ENCODE data around the gene ZNF354C.

Gene ZNF354C

DNA sequence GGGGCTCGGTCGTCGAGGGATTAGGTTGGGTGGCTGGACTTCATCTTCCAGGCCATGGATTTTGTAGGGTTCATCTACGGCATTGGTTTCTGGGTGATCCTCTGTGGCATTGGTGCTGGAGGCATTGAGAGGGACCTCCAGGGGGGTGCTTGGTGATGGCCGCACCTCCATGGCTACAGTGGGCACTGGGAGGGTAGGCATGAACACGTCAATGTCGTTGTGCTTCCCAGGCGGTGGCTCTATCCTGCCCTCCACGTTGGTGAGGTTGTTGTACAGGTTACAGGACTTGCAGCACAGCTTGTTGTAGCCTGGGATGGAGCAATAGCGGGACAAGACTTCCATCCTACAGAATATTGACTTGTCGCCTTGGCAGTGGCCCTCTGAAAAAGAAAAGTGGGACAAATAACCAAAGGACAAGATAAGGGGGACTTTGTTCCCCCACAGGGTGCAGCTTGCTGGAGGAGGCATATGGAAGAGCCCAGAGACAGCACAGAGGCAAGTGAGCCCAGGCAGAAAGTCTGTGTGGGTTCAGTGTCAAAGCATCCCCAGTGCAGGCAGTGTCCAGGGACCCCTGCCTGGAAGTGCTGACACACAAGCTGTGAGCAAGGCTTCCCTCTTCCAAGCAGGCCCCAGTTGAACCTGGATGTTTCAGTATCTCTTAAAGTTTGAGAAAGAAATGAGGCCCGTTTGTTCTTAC, 53.9 kb downstream of the ZNF354C start:
- DNase-seq, result no peak

DNA sequence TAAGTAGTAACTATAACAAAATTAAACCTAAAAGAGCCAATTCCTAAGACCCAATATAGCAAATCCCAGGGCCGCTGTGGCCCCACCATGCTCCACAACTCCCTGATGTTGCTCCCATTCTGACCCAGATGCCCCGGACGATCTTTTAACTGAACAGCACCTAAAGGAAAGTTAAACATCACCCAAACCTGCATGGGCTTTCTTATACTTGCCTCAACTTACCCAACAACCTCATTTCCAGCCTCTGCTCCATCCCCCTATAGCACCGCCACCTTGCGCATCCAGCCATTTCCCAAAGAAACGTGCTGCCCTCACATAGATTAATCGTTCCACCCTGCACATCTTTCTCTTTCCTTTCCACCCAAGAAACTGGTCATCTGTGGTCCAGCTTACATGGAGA, 54.6 kb downstream of the ZNF354C start:
- DNase-seq, result no peak

DNA sequence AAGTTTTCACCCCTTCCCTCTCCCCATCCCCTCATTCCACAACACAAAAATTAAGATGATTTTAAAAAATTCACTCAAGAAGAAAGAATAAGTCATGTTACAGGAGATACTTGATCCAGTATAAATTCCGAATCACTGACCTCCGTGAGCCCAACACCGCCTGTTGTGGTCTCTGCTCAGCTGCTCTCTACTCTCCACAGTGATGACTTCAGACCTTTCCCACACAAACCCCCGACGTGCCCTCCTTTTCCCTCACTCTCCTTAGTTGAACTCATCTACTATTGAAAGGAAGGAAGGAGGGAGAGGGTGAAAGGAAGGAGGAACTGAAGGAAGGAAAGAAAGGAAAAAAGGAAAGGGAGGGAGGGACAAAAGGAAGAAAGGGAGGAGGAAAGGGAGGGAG, 55.1 kb downstream of the ZNF354C start:
- DNase-seq, result no peak

DNA sequence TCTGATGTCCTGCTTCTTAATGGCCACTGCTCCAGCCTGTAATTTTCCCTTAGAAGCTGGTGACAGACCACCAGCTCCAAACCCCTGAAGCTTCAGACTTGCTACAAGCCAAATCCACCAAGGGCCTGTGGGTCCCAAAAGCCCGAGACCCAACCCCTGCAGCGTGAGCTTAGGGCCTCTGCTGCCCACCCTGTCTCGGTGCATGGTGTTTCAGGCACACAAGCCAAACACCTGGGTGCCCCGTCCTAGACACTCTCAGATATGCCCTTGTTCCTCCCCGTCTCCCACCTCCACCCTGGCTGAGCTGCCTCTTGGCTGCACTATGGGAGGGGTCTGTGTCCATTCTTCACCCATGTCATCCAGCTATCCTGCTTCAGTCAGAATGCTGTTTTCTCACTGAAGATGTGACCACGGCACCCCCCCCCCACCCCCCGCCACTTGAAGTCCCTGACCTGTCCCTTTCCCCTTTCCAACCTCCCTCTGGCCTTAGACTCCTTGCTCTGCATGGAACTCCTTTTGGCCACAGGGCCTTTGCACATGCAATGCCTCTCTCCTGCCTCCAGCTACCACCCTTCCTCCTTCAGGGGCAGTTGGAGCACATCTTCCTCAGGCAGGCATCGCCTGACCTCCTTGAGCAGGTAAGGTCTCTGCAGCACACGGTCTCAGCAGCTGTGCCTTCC, 55.8 kb downstream of the ZNF354C start:
- no peak for DNase-seq

DNA sequence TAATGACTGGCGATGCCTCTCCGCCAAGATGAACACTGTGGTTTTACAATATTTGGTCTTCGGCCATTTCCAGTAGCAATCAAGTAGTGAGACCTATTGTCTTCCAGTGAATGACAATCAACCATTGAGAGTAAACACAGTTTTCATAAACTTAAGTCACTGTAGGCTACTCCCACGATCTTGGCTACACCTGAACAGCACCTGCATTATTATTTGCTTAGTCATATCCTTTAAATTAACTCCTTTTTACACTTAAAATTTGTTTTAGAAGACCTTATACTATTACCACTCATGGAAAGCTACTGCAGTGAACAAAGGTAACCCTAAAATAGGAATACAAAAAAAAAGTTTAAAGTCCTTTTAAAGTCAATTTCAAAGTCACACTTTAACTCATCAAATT, 58.2 kb downstream of the ZNF354C start:
- no peak for DNase-seq

DNA sequence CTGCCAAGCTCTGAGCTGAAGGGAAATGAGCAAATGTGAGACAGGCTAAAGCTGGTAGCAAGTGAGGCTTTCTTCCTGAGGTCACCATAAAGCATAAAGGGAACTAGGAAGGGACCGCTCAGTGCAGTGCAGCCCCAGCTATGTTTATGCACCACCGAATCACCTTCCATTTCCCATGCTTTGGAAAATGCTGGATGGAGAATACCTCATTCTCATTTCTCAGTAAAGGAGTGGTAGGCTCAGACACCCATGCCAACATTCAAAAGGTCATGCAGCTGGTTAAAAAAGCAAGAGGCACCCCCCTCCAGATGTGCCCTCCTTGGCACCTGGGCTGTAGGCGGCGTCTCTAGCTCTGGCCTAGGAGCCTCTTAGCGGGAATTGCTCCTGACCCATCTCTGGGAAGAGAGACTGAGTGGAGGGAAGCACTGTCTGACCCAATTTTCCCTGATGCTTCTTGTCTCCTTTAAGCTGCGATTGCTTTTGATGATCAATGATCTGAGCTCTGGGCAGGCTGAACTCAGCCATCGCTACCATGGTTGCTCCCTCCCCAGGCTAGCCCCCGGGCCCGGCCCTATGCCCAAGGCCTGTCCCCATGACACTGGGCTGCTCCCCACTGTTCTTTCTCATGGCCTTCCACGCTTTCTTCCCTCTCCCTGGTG, 58.7 kb downstream of the ZNF354C start:
- no peak for DNase-seq

DNA sequence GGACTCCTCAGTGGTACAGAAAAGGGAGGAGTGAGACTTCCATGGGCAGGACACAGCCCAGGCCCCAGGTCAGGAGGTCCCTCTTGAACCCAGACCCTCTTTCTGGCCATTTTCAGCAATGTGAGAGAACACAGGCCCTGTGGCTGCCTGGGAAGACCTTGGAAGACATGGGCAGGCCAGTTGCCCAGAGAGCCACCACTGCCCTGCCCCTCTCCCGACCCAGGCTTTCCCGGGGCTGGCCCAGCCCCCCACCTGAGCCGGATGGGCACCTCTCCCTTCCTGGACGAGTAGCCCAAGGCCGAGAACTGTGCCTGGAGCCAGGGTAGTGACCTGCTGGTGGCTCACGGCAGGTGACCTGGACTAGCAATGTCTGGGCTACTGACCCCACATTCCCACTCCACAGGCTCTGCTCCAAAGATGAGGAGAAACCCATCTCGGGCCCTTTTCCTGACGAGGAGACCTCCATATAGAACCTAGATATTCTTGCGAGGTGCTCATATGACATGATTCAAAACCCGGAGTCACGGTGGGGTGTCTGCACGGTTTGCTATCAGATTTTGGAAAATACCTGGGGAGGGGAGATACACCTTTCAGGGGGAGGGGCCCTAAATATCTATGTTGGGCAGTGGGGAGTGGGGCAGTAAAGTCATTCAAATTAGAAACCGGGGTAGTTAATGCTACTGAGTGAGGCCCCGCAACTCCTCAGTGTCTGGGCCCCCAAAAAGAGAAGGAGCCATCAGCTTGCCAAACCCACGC, 59.4 kb downstream of the ZNF354C start:
- no peak for DNase-seq

DNA sequence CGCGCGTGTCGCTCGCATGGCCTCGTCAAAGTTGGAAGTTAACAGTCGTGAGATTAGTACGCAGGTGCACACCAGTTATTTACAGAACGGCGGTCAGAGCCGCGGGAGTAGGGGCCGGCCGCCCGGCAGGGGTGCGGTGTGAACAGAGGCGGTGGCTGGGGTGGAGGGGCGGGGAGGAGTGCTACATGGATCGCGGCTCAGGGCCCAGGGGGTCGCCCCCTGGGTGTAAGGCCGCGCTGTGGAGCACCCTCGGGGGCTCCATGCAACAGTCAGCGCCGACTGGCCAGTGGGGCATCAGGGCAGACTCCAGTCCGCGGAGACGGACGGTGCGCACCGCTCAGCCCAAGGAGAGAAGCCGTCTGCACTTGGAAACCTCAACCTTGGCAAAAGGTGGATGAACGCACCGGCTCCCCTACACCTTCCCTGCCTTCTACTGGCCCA, 60.3 kb downstream of the ZNF354C start:
- no peak for DNase-seq

DNA sequence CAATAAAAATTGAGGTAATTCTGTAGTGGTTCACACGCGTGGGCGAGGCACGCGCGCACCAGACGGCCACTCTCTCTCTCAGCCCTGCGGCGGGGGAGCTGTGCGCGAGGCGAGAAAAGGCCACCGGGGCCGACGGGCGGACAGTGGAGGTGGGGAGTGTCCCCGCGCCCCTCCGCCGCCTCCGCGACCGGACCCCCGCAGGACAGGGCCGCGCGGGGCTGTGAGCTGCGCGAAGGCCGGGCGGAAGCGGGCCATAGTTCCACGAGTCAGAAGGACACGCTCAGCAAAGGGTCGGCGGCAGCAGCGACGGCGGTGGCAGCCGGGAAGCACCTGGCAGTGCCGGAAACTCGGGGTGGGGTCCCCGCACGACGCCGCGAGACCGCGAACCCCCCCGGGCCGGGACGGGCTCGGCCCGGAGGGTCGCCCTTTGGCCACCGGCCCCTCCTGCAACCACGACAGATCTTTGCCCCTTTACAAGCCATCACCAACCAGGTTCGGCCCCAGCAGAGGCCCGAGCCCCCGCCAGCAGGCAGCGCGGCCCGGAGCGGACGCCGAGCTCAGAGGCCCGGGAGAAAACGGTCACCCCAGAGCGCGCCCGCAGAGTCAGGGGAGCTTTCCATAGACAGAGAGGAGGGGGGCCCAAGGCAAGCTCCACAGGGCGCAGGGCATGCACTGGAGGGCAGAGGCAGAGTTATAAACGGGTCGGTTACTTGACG, 60.9 kb downstream of the ZNF354C start:
- no peak for DNase-seq

DNA sequence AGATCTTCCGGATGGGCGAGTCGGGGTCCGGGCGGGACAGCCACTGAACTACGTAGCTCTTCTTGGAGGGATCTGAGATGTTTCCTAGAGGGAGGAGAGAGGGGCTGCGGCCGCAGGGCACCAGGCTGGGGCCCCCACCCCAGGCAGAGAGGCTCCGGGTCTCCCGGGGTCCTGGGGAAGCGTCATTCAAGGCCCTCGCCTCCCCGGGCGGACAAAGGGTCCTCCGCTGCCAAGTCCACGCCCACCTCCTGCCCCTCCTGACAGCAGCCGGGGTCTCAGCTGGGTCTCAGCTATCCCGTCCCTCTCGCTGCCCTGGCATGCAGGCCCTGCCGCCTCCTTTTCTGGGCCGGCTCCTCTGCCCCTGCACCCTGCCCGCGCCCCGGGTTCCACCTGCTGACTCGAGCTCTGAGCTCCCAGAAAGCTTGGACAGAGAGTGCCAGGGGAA, 61.5 kb downstream of the ZNF354C start:
- DNase-seq, result no peak

DNA sequence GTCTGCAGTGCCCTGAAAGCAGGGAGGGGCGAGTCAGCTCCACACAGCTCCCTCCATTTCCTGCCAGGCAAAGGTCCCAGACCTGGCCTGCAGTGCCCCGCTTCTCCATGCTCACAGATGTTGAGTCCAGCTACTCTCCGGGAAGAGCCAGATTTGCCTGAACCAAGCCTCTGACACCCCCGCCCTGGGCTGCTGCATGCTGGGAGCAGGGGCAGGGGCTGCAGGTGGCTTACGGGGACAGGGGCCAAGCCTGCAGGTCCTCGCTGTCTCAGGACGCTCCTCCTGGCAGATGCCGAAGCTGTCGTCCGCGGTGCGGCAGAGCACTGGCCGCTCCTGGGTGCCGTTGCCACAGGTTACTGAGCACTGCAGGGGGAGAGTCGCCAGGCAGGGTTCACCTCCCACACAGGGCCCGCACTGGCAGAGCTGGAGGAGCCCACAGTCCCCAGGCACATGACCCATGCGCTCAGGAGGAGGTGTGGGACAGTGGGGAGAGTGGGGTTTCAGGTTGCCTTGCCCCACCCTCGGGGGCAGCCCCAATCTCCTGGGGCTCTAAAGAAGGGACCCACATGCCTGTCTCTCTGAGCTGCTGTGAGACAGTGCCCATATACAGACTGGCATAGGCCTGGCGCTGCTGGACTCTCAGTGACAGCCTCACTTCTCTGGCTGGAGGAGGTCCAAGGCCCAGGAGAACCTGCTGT, 62.4 kb downstream of the ZNF354C start:
- no peak for DNase-seq

DNA sequence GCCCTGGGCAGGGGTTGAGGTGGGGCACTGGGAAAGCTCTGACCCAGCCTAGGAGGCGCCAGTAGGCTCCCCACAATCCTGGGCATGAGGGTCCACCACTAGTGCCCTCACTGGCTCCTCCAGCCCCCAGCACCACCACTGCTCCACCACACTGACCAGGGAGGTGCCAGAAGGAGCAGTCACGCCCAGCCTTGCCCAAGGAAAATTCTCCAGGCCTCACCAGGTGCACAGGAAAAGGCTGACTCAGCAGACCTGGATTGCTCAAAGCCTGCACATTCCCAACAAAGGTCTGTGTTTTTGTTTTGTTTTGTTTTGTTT, 62.9 kb downstream of the ZNF354C start:
- no peak for DNase-seq

DNA sequence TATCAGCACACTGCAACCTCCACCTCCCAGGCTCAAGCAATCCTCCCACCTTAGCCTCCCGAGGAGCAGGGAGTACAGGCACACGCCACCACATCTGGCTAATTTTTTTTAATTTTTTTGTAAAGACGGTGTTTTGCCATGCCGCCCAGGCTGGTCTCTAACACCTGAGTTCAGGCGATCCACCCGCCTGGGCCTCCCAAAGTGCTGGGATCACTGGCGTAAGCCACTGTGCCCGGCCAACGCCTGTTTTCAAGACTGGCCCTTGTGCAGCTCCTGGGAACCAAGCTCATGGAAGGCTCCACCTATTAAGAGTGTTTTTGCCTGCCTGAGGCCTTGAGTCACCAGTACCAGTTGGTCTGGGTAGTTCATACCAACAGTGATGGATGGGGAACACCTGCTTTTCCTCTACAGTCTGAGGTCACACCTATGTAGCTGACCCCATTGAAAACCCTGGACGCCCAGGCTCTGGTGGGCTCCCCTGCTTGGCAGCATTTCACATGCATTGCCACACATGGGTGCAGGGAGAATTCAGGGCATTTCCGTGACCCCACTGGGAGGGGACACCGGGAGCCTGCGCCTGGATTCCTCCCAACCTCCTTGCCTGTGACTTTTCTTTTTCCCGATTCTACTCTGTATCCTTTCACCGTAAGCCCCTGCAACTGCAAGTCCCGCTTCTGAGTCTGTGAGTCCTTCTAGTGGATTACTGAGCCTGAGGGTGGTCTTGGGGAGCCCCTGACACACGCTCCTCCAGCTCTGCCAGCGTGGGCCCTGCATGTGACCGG, 63.5 kb downstream of the ZNF354C start:
- DNase-seq, result no peak

DNA sequence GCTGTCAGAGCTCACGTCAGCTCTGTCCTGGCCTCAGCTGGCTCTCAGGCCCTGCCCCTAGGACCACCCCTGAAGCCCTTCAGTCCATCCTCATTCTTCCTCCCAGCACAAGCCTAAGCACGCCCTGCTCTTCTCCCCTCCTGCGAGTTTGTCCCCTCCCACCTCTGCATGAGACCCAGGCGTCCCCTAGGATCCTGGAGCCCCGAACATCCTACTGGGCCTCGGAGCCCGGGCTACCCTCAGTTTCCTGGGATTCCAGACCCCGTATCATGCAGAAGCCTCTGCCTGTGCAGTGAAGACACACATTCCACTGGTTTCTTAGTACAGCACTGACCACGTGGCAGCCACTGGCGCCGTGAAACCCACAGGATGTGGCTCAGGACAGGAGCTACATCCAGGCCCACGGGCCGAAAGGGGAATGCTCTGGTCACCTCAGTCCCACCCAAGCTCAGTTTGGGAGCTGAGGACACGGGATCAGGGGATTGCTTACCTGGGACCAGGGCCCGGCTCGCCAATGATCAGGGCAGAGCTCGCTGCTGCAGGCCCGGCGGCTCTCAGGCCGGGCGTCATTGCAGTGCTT, 64.2 kb downstream of the ZNF354C start:
- DNase-seq, result no peak

DNA sequence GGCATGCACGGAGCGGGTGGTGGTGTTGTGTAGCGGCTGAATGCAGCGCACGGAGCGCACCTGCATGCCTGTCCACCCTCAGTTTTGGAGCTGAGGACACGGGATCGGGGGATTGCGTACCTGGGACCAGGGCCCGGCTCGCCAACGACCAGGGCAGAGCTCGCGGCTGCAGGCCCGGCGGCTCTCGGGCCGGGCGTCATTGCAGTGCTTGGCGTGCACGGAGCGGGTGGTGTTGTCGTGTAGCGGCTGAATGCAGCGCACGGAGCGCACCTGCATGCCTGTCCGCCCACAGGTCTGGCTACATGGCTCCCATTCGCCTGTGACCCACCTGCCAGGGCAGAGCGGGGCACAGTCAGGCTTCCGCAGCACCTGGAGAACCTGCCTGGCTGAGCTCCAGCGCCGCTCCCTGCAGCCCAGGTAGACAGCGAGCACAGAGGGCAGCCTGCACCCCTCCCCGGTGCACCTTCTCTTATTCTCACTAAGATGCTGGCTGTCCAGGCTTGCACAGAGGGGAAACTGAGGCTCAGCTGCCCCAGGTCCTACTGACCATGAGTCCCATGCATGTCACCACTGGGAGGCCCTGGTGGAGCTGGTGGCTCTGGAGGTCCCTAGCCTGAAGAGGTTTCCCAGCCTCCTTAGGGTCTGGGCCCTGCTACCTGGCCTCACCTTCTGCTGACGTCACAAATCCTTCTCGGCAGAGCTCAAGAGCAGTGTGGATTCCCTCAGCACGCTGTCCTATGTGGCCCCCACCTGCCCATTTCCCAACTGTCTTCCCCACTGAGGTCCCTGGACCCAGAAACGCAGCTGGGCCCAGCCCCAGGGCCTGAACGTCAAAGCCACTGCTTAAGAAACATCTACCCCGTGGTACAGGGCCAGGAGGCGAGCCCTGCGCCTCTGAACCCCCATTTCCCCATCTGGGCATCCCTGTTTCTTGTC, 64.9 kb downstream of the ZNF354C start:
- DNase-seq, result no peak

DNA sequence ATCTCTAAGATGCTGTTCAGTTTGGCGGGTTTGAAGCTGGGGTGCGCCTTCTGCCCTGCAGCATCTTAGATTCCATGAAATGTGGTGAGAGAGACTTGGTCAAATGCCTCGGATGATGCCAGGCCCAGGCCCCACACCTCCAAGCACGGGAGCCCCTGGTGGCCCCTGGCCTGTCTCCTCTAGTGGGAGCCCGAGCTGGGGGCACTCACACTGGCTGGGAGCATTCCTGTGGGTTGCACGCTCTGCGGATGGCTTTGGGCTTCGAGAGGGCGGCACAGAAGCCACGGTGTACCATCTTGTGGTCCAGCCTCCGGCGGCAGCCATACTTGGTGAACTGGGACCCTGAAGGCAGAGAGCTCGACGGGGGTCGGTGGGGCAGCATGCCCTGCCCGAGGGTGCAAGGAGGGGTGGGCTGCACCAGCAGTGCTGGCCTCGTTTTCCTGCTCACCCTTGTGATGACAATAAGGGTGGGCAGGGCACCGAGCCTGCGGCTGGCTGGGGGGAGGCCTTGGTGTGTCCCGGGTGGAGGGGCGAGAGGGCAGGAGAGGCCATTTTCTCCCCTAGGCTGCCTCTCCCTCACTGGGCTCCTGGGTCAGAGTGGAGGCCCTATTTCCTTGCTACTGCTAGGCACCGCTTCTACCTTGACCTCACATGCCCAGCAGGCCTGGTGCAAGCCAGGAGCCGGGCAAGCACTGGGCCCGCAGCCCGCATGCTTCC, 65.8 kb downstream of the ZNF354C start:
- DNase-seq, result no peak

DNA sequence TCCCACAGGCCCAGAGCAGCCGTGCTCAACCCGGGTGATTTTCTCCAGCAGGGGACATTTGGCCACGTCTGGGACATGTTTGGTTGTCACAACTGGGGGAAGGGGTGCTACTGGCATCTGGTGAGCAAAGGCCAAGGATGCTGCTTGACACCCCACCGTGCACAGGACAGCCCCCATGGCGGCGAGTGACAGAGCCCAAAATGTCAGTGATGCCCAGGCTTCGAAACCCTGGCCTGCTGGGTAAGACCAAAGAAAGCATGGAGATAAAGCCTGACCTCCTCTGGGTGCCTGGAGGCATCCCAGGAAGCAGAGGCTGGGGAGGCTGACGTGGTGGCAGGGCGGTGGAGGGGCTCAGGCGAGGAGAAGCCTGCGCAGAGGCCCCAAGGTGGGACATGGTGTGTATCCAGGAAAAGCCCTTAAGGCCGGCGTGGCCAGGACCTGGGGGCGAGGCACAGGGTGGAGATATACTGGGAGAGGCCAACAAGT, 66.4 kb downstream of the ZNF354C start:
- no peak for DNase-seq

DNA sequence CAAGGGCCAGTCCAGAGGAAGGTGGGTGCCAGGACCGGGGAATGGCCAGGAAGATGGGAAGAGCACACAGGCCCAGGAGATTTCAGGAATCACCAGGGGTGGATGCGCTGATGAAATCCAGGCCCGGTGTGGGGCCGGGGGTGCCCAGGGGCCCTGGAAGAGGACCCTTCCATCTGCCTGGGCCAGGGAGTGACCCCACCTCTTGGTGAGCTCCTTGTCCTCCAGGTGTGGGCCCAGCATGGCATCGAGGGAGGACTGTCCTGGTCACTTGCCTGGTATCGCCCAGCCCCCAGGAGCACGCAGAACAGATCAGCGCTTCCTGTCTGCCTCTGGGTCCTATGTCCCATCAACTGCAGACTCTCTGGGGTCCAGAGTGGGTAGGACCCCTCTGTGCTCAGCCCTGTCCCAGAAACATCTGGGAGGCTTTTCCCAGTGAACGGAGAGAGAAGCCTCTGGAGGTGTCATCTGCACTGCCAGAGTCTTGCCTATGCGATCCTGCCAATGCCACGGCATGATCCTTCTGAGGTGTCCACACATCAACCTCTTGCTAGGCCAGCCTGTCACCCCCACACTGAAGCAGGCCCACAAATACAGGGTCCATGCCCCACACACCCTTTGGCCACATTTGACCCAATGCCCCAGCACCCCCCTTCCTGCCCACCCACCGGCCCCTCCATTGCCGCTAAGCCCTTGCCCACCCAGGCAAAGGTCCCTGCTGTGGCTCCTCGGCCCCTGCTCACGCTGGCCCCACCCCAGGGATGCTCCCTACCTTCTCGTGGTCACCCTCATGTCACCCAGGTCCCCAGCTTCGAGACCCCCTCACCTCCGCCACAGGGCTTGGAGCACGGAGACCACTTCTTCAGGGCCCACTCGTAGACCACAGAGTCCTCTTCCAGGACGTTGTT, 67.2 kb downstream of the ZNF354C start:
- no peak for DNase-seq

Data from fibroblast of skin of abdomen (primary cell).